ENCODE measurements around the gene ARHGEF38.
"Not testable (repeated sequence)": the region's sequence is repeated elsewhere in the genome, so short reads cannot be mapped to it uniquely, and the experiment has no call there.

Gene ARHGEF38

DNA sequence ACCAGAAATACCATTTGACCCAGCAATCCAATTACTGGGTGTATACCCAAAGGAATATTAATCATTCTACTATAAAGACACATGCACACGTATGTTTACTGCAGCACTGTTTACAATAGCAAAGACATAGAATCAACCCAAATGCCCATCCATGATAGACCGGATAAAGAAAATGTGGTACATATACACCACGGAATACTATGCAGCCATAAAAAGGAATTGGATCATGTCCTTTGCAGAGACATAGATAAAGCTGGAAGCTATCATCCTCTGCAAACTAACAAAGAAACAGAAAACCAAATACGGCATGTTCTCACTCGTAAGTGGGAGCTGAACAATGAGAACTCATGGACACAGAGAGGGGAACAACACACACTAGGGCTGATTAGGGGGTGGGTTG is 57.4 kb downstream of the ARHGEF38 start:
- DNase-seq (ENCODE audit: low spot score) = not testable (repeated sequence)

DNA sequence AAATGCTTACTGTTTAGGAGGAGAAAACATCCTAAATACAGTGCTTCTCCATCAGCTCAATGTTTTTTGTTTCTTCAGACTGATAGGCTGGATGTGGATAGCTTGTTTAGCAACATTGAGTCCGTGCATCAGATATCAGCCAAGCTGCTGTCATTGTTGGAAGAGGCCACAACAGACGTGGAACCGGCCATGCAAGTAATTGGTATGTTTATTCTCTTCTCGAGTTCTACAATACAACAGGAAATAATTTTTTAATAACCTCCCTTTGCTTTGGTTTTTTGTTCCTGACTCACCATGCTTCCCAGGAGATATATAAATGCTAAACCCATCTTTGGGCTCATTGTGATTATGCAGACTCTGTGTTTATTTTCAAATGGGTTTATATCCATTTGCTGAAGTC is 60.9 kb downstream of the ARHGEF38 start:
- DNase-seq (ENCODE audit: low spot score) = no peak

DNA sequence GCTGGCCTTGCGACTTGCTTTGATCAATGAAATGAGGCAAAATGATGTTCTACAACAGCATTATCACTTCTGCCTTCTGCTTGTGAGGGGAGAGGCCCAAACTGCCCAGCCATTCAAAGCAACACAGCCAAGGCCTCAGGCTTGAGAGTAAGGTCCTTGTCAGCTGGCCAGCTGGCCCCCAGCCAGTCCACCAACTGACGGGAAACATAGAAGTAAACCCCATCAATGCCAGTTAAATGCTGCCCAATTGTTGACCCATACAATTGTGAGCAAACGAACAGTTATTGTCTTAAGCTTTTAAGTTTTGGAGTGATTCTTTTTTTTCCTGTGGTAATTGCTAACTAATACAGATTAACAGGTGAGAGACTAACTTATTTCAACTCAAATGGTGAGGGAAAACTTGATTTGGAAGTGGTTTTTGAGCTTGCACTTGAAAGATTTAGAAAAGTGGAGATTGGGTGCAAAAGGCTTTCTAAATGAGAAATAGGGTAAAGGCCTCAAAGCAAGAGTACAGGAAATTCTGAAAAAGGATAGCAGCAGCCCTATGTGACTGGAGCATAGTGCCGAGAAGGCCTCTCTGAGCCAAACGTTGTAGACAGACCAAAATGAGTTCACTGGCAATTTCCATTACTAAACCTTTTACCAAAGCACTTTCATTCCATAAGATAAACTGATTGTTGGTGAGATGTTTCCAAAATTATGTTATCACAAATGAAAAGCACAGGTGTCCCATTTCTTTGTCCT is 66.9 kb downstream of the ARHGEF38 start:
- DNase-seq (ENCODE audit: low spot score) = peak; percentile 39

DNA sequence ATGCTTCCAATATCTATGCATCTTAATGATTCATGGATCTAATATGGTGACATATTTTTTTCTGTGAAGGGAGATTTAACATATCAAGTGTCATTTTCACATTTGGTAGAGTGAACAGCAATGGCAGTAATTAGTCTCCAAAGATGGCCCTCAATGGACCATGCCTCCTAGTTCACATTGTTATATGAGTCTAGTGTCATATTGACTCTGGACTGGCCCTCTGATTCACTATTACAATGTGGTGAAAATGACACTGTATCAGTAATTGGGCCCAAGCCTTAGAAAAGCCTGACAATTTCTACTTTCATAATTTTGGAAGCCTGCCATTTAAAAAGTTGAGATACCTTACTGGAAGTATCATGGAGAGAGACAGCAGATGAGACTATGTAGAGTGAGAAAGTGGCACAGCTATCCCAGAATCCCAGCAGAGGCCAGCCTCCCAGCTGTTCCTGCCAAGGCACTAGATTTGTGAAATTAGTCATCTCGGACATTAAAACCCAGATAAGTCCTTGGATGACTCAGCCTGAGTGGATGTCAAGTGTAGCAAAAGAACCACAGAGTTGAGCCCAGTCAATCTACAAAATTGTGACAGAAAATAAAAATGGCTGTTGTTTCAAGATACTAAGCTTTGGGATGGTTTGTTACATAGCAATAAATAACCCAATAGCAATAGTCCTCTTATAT is 68.4 kb downstream of the ARHGEF38 start:
- no peak for DNase-seq (ENCODE audit: low spot score)

DNA sequence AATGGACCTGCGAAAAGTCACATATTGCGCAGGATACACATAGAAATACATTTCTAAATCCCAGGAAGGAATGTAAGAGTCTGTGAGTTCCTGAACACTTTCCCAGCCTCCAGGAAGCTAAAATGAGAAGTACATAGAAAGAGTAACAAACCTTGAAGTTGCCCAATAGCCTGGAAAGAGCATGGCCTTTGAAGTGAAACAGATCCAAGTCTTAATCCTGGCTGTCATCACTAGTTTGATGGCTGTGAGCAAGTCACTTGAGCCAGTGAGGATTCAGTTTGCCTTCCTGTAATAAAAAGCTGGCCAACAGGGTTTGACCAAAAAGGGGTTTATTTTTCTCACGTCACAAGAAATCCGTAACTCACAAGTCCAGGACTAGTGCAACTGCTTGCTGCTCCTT is 69.8 kb downstream of the ARHGEF38 start:
- DNase-seq (ENCODE audit: low spot score) = no peak

DNA sequence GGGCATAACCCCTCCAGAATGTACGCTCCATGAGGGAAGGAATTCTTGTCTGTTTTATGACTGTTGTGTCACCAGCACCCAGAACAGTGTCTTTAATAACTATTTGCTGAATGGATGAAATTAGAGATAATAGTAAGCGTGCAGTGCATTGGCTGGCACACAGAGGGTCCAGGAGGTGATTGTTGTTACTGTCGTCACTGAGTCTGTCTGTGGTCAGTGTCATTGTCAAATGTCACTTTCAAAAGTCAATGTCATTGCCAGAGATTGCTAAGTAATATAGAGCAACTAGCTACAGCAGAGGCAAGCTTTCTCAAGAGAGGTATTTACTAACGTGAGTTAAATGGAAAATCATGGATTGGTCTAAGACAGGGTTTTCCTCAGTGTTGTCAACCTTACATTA is 70.7 kb downstream of the ARHGEF38 start:
- DNase-seq (ENCODE audit: low spot score) = no peak

DNA sequence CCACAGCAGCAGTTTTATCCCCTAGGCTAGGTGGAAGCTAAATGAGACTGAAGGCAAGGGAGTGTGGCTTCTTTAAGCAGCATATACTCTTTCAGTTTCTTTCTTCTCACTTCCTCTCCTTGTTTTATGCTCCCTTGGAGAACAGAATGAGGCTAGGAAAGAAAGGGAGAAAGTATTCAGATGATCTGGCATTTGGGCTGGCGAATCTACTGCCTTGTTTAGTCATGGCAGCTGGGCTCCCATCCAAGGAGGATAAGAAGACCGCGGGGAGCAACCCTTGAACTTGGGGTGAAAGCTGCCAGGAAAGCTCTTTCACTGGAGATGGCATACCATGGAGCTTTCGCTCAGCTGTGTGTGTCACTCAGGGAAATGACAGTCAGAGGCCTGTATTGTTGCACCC is 72.1 kb downstream of the ARHGEF38 start:
- peak; percentile 16 for DNase-seq (ENCODE audit: low spot score)

DNA sequence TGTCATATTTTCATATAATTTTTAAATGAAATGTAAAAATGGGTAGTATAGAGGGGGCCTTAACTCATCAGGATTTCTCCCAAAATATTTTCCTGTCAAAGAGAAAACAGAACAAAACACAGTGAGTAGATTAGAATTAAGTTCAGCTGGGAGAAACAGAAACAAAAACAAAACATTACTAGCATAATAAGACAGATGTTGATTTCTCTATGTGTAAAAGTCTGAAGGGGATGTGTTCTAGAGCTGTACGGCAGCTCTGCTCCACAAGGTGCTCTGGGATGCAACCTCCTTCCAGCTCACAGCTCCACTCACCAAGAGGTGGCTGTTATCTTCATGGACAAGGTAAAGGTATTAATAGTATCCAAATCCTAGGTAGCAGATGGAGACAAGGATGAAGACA is 72.8 kb downstream of the ARHGEF38 start:
- no peak for DNase-seq (ENCODE audit: low spot score)

DNA sequence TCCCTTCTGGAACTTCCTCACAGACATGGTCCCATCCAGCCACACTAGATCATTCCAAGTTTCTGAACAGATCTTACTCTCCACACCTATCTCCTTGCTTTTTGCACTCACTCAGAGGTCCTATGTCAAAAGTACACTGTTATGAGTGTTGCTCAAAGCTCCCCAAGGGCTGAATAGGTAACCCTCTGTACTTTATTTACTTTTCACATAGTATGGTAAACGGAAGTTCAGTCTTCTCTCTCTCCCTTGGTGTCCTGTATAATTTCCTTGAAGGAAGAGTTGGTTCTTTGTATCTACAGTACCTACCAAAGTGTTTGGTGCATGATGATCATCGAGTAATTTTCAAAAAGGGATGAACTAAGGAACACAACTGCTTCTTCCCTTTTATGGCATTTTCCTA is 74.4 kb downstream of the ARHGEF38 start:
- DNase-seq (ENCODE audit: low spot score) = no peak

DNA sequence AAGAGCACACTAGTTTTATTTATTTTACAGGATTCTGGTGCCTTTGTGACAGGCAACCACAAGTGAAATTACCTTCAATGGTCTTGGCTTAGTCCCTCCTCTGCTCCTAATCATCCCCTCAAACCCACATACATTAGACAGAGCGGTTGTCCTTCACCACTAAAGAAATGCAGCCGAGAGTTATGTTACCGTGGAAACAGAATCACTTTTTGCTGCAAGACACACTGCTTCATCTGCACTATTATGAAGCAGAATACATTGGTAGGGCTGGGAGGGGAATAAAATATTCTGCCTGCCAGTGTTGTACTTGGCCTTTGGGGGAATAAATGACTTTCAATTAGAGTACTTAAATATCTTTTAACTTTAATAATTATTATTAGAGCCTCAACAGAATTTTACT is 75.2 kb downstream of the ARHGEF38 start:
- no peak for DNase-seq (ENCODE audit: low spot score)

DNA sequence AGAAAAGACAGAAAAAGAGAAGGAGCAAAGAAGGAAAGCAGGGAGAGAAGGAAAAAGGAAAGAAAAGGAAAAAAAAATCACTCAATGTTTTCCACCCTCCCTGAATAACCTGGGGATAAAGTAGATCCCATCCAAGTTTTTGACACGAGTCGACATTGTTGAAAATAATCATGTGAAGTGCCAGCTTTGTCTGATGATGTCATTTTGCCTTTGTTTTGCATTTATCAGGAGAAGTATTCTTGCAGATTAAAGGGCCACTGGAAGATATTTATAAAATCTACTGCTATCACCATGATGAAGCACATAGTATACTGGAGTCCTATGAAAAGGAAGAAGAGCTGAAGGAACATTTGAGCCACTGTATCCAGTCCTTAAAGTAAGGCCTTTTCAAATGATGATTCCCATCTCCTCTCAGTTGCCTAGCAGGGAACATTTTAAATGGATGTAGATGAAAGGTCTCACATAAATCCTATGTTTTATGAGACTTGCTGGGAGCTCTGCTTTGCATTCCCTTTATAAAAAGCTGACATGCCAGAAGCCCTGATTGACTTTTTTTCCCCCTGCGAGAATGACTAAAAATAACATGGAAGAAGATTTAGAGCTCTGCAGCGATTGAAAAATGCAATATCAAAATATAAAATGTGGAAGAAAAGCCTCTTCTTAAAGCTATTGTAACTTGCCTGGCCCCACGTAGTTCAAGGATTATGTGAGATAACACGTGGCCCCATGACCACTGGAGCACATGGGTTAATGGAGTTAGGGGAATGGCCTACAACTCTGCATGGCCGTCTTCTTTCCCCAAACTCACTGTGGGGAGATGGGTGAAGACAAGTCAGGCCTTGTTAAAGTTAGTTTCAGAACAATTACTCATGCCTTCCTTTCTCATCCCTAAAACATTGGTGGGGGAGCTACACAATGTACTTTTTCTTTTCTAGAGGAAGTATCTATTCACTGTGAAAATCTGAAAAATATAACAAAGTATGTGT is 78.5 kb downstream of the ARHGEF38 start:
- DNase-seq (ENCODE audit: low spot score) = no peak

DNA sequence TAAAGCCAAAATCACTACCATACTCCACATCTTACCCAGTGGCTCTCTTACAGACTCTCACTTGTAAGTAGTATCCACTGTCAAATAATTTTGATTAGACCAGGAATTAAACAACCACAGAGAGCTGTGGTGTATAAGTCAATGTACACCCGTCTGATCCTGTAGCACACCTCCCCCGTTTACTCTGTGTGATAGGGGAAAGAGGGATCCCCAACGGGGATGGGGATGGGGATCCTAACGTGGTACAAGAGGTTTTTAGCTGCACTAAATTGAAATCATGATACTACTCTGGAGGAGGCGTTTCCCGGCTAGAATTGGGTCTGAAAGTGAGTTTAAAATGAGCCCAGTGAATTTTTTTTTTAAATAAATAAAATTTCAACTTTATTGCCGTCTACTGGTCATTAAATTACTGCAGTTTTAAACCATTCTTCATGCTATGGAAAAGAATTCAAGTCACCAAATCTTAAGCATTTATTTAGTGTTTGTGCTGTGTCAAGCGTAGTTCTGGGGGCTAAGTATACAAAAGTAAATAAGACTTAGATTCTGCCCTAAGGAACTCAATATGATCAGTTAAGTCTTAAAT is 79.5 kb downstream of the ARHGEF38 start:
- DNase-seq (ENCODE audit: low spot score) = no peak

DNA sequence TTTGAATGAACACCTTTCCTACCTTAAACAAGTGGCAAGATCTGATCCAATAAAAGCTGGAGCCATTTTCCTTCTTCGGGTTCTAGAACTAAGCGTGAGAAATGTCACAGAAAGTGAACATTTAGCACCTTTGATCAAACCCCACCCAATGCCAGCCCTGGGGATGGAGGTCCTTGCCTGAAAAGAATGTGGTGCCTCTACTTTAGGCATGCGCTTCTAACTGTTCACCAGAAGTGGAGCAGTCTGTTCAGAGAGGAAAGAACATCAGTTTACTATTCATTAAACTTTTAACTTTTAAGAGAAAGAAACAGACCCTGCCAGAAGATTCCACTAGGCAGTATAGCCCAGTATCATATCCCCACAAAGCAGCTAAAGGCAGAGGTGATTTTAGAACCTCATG is 80.2 kb downstream of the ARHGEF38 start:
- DNase-seq (ENCODE audit: low spot score) = no peak

DNA sequence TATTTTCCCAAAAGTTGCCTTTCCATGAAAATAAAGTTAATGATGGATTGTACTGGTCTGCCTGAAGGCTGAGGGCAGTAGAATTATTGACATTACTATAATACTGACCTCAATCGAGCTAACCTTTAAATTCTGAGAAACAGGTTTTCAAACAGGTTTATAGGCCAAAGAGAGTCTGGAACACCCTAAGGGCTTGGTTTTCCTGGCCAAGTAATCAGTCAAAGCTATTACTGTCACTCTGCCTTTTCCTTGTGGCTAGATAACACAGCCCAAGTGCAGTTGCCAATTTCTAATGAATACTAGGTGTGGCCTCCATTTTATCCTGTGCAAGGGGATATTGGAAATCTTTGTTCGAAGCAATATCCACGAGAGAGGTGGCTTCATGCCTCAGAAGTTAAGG is 80.8 kb downstream of the ARHGEF38 start:
- no peak for DNase-seq (ENCODE audit: low spot score)

DNA sequence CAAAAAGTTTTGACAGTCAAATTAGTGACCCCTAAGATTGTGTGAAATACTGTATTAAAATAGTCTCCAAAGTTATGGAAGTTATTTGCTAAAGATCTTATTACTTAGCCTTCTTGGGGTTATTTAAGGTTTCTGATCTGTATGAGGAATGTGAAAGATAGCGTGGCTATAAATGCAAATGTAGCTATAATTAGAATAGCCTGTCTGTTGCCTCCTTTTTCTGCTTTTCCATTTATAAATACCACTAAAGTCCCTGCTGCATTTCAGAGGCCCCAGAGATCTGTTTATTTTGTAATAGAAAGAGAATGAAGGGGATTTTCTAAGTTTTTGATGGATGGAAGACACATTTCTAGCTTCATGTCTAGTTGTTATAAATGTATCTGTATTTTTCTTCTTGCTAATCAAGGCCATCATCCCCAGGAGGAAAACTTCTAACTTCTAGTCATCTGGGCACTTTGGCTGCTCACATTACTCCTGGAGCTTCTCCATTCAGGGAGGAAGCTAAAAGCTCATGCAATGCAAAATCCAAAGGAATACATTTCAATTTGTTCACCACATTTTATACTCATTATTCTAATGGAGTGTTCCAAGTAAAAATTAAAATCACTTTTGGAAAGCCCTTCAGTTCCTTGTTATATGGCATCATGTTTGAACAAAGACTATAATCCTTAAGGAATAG is 82.1 kb downstream of the ARHGEF38 start:
- DNase-seq (ENCODE audit: low spot score) = no peak

DNA sequence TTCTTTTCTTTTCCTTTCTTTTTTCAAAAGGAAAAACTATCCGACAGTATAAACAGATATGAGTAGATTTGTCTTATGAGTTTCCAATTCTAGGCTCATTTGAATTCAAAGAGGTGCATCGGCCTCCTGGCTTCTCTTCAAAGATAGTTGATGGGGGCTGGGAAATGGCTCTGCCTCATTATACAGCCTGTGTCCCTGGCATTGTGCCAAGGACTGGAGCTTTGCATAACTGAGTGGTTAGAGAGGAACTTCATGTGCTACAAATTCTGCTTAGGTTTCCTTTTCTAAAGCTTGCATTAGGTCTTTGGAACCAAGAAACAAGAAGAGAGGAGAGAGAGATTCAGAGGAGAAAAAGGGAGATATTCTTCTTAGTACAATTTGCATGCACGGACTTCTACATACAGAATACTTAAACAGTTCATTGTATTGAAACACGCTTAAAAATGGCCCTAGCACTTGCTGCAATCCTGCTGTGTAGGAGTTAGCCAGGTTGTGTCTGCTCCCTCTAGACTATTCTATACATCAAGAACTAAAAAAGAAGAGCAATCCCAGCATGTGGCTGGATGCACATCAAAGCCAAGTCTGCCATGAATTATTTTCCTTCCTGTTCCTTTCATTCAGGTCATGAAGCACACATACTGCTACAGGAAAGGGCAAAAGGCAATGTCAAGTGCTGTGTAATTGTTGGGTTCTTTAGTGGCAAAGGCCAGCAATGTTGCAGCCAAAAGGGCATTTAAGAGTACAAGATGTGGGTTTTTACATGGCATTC is 85.2 kb downstream of the ARHGEF38 start:
- peak; percentile 88 for DNase-seq (ENCODE audit: low spot score)

DNA sequence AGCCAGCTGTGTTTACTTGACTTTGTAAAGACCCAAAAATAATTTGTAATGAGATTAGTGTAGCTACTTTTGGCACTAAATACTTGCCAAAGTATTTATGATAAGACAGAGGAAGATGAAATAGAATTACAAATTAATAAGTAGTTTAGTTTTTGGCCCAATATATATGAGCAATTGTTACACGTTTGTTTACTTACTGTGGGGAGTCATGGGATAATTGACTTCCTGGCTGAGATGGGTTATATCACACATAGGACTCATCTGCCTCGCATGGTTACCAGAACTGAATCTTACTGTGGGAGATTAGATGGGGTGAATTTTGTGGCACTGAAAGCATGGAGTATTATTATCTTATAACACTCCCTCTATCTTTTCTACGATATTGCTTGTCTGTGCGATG is 89.4 kb downstream of the ARHGEF38 start:
- DNase-seq (ENCODE audit: low spot score) = no peak

DNA sequence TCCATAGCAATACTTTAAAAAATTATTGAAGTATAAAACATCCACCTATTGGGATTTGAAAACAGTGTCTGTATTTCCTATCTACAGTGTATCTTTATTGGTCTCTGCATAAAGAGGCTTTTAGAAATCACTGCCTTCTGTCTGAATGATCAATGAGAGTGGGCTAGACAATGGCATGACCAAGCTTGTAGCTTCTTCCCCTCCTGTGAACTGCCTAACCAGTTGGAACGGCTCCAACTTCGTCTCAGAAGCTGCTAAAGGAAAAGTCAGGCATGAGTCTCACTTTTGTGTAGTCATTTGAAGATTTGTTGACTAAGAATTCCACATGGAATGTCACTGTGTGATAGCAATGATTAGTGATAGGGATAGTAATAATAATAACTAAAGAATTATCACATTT is 91.8 kb downstream of the ARHGEF38 start:
- peak; percentile 10 for DNase-seq (ENCODE audit: low spot score)

DNA sequence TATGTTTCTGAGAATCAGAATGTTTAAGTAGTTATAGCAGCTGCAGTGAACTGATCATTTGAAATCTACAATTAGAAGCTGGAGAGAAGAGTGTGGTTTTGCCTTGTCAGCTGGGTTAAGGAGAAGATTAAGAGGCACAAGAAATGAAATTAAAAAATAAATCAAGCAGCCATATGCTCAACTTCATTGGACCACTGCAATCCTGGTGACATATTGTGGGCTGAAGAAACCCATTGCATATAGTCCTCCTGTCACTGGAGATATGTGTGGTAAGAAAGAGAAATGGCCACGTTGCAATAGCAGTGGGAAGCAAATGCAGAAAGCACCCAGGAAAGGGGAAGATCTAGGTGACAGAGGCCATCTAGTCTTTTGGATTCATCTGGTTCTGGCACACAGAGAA is 93.0 kb downstream of the ARHGEF38 start:
- no peak for DNase-seq (ENCODE audit: low spot score)

DNA sequence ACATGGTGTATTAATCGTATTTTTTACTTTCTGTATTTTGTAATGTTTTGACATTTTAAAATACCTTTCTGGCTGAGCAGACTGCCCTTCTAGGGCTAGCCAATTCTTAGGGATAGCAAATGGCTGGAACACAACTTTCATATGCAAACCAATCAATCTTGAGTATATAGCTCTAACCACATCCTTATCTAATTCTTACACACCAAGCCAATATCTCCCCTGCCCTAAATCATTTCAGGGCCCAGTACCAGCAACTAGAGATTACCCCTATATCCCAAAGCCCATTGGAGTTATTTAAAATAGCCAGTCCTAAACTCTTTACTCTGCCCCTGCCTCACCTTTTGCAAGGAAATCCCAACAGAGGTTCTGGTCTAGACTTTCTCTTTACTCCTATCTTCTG is 97.8 kb downstream of the ARHGEF38 start:
- DNase-seq (ENCODE audit: low spot score) = no peak

DNA sequence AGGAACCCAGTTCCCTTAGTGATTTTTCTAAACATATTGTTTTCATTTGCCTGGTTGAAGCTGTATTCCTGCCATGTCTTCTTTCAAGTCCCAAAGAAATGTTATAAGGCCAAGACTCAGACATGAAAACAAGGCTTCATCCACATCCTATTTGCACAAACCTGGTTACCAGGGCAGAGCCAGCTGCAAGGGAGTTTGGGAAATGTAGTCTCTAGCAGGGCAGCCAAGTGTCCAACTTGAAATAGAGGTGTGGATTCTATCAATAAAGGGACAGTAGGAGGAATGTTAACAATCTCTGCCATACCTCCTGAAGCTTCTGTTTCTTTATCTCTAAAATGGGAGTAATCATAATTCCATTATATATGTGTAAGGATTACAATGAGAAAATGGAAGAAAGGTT is 99.5 kb downstream of the ARHGEF38 start:
- DNase-seq (ENCODE audit: low spot score) = no peak
